Cardiac muscle cell (in vitro differentiated cells and primary cell): ENCODE results near the gene WDR1. TPM values are rescaled to one million over a fixed set of nuclear protein-coding genes. Genes with fewer than 3 reads are reported as not detected.

Experiments used
- DNase-seq, 2 donors: peaks; one replicate each; pipeline versions ENCODE4 v3.0.0 to v3.0.0-alpha.2; 2010 to 2017; ENCODE audit warnings: low read depth in 1 of 2, low spot score in 1 of 2
- H3K27ac ChIP-seq: fragments of 200-600 bp; sonication (generic); 2 replicates; pipeline ENCODE4 v1.5.1; 2016
- H3K27me3 ChIP-seq: fragments of 200-600 bp; sonication (generic); 2 replicates; pipeline ENCODE4 v1.6.0; 2016; ENCODE audit warnings: control low read depth
- H3K36me3 ChIP-seq: fragments of 200-600 bp; sonication (generic); 2 replicates; pipeline ENCODE4 v1.5.1; 2016; ENCODE audit warnings: control low read depth
- H3K4me1 ChIP-seq: fragments of 200-600 bp; sonication (generic); 2 replicates; pipeline ENCODE4 v1.8.1; 2017; ENCODE audit warnings: low read depth, mild to moderate bottlenecking, mixed run types
- H3K4me3 ChIP-seq: fragments of 200-600 bp; sonication (generic); 2 replicates; pipeline ENCODE4 v1.5.1; 2016; ENCODE audit warnings: mild to moderate bottlenecking
- H3K9me3 ChIP-seq: fragments of 200-600 bp; sonication (generic); 2 replicates; pipeline ENCODE4 v1.5.1; 2017; ENCODE audit warnings: low read depth, mild to moderate bottlenecking, control low read depth
- polyA plus RNA-seq: library from polyadenylated mRNA; unstranded; fragments of >200 nt; fragmentation: Nextera tagmentation; extraction: Ambion mirVana; gene quantifications from 2 replicates; pipeline ENCODE4 v1.2.1, GENCODE V29; 2016
- total RNA-seq: library from RNA; depleted of rRNA; stranded (reverse); fragments of >200 nt; gene quantifications from 2 replicates; pipeline ENCODE4 v1.2.3, GENCODE V29; 2016
- TF ChIP-seq, protein P1 (sequence below): IDR thresholded peaks from 2 replicates; pipeline ENCODE4 v1.5.1; 2012; ENCODE audit warnings: low read depth, mild to moderate bottlenecking, low read length

Gene WDR1
- total and polyA plus RNA-seq, 2 experiments from 2014 or later, result 198 to 347 TPM

DNA sequence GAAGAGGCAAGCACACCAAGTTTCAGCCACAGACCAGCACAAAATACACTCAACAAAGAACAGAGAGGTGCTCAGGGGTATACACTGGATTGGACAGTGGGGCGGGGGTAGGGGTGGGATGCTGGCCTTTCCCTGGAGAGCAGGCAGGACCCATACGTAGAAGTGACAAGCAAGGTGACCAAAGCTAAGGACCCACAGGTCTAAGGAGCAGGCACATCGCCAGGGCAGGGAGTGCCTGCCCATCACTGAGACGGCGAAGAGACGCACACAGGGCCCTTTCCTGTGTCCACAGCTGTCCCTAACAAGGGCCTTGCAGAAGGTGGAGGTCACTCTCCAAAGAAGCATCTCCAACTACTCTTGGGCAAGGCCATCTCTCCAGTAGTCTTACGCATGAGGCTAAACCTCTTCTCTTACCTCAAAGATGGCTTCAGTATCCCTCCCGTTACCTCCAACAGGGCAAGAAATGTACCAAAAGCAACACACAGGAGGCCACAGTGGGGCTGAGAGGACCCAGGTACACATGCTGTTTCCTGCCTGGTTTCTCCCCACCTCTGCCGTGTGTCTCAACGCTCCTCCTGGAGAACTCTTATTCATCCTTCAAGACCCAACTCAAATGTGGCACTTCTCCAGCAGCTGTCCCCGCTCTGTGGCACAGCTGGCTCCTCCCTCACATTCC lies 6.5 kb downstream of the WDR1 start:
- H3K4me1 ChIP-seq, result peaks cover 49% of the 10 kb centered on the region
- TF ChIP-seq, protein P1, sequence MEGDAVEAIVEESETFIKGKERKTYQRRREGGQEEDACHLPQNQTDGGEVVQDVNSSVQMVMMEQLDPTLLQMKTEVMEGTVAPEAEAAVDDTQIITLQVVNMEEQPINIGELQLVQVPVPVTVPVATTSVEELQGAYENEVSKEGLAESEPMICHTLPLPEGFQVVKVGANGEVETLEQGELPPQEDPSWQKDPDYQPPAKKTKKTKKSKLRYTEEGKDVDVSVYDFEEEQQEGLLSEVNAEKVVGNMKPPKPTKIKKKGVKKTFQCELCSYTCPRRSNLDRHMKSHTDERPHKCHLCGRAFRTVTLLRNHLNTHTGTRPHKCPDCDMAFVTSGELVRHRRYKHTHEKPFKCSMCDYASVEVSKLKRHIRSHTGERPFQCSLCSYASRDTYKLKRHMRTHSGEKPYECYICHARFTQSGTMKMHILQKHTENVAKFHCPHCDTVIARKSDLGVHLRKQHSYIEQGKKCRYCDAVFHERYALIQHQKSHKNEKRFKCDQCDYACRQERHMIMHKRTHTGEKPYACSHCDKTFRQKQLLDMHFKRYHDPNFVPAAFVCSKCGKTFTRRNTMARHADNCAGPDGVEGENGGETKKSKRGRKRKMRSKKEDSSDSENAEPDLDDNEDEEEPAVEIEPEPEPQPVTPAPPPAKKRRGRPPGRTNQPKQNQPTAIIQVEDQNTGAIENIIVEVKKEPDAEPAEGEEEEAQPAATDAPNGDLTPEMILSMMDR, result no peak
- H3K27me3 ChIP-seq, result no peaks in the 10 kb centered on the region
- H3K9me3 ChIP-seq, result no peaks in the 10 kb centered on the region
- H3K27ac ChIP-seq, result peak overlapping the region; percentile 74
- no peak overlapping the region for H3K4me3 ChIP-seq
- DNase-seq, result no peak
- peaks cover 48% of the 10 kb centered on the region for H3K36me3 ChIP-seq

DNA sequence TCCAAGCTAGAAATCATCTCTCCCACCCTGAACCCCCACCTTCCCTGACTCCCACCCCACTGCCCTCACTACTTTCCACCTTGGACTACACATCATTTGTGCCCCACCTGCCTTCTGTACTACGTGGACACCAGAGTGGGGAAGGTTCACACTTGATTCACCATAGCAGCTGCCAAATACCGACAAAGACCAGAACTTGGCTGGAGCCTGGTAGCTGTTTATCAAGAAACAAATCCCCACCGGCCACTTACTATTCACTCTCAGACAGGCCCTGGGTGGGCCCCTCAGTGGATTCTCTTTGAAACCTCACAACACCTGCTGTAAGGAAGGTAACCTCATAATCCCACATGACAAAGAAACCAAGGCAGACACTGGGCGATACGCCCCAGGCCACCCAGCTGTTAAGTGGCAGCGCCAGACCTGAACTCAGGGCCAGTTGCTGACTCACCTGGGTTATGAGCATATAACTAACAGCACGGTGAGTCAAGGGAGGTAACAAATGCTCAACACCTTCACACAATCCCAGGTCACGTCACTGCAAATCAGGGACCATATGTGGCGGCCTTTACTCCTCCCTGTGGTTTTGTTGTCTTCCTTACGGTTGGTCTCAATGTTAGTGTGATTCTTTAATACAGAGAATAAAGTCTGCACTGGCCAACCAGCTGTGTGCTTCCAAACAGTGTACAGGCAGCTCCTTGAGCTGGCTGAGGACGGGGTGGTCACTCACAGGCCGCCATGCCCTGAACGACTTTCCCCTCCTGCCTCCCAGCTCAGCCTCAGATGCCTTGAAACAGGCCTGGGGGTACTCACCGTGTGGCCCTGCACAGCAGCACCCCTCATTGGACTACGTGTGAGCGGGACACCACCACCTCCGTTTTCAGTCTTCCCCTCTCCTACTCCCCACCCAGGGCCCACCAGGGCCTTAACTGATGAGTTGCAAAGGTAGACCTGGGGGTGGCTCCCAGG lies 7.5 kb downstream of the WDR1 start:
- TF ChIP-seq, protein P1, result no peak
- H3K4me1 ChIP-seq, result peaks cover 54% of the 10 kb centered on the region
- no peaks in the 10 kb centered on the region for H3K27me3 ChIP-seq
- peak in 1 of 2 donors; percentile 42 for DNase-seq
- H3K36me3 ChIP-seq, result peaks cover 40% of the 10 kb centered on the region
- H3K4me3 ChIP-seq, result no peak overlapping the region
- peak overlapping the region; percentile 74 for H3K27ac ChIP-seq
- no peaks in the 10 kb centered on the region for H3K9me3 ChIP-seq

DNA sequence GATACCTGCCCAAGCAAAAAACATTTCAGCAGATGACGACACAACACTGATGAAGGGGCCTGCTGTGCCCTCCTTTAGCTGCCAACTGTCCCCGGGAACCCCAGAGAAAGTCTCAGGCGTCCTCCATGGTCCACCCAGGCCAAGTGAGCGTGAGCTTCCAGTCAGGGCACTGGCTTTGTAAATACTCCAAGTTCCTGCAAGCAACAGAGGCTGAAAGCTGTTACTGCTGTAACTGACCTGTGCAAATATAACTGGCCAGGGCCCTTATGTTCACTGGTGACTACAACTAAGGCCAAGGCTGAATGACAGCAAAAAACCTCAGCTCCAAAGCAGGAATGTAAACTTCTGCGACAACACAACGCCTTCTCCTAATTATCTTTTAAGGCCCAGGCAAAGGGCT lies 8.2 kb downstream of the WDR1 start:
- peak overlapping the region; percentile 74 for H3K27ac ChIP-seq
- peaks cover 35% of the 10 kb centered on the region for H3K36me3 ChIP-seq
- peaks cover 61% of the 10 kb centered on the region for H3K4me1 ChIP-seq
- TF ChIP-seq, protein P1, result no peak
- no peaks in the 10 kb centered on the region for H3K9me3 ChIP-seq
- H3K27me3 ChIP-seq, result no peaks in the 10 kb centered on the region
- no peak for DNase-seq
- H3K4me3 ChIP-seq, result no peak overlapping the region

DNA sequence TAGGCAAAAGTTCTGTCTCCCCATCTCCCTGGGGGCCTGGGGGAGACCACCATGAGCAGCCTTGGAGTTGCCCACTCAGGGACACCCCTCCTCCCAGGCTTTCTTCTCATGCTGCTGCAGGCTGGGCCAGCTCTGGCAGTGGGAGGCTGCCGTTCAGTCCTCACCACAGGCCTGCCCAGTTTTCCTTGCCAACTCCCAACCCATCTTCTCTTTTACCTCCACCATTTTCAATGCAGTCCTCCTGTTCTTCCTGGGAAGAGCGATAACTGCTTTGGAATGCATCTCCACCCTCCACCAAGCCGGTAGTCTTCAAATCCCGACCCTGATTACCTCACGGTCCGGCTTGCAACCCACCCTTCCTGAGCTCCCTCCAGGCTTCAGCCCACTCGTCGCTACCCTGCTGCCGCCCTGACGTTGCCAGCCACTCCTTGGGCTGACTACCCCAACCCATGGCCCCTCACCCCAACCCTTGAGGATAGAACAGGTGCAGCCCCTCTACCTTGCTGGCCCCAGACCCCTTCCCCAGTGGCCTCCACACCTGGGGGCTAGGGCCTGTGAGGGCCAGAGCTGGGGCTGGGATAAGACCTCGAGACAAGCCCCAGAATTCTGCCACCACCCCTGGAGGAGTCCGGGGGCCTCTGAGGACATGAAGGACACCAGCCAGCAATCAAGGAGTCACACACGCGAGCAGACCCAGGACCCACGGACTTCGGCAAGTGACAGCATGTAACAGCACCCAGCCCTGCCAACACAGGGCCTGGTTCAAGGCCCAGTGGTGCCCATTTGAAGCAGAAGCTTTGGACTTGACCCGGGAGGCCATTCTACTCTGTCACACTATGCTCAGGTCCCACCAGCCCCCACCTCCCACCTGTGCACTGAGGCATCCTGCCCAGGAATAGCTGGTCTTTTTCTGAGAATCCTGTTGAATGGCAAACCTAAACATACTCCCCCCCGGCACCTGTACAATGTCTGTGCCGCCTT lies 9.2 kb downstream of the WDR1 start:
- peak in 1 of 2 donors; percentile 56 for DNase-seq
- peaks cover 71% of the 10 kb centered on the region for H3K4me1 ChIP-seq
- peak overlapping the region; percentile 88 for H3K27ac ChIP-seq
- no peak overlapping the region for H3K4me3 ChIP-seq
- H3K9me3 ChIP-seq, result no peaks in the 10 kb centered on the region
- no peaks in the 10 kb centered on the region for H3K27me3 ChIP-seq
- TF ChIP-seq, protein P1, result no peak
- H3K36me3 ChIP-seq, result peaks cover 26% of the 10 kb centered on the region
